Right renal pelvis (tissue), 4 donors: ENCODE results near the gene PFDN1. TPM values are rescaled to one million over a fixed set of nuclear protein-coding genes. Genes with fewer than 3 reads are reported as not detected.

Experiments
- DNase-seq, 4 donors: peaks; one replicate each; pipeline ENCODE4 v3.0.0-alpha.2; 2013; ENCODE audit warnings: low read depth in 4 of 4, low spot score in 3 of 4, missing footprints in 1 of 4
- polyA plus RNA-seq, 4 donors: library from polyadenylated mRNA; unstranded; fragments of 120-200 nt; gene quantifications; one replicate each; pipeline ENCODE4 v1.2.1, GENCODE V29; 2013; ENCODE audit not compliant: insufficient read length in 4 of 4

The PFDN1 gene
- polyA plus RNA-seq, 4 donors = 89.3 to 109 (median 104) TPM

- no peak for DNase-seq
Measured at GRCh38 chr5:140299056-140299455, 3.8 kb downstream of the PFDN1 start.

GRCh38 chr5:140298183-140298601, 4.7 kb downstream of the PFDN1 start:
- DNase-seq = no peak

- DNase-seq = no peak
Measured at GRCh38 chr5:140297283-140297682, 5.6 kb downstream of the PFDN1 start.

- no peak for DNase-seq
Measured at GRCh38 chr5:140296289-140296688, 6.6 kb downstream of the PFDN1 start.

- DNase-seq = peak in 3 of 4 donors; percentile 16 to 39 (median 28)
Measured at GRCh38 chr5:140295414-140295813, 7.5 kb downstream of the PFDN1 start.

GRCh38 chr5:140294753-140295152, 8.1 kb downstream of the PFDN1 start:
- no peak for DNase-seq

GRCh38 chr5:140293849-140294100, 9.1 kb downstream of the PFDN1 start:
- no peak for DNase-seq

GRCh38 chr5:140293091-140293848, 9.6 kb downstream of the PFDN1 start:
- no peak for DNase-seq

GRCh38 chr5:140292212-140293036, 10.5 kb downstream of the PFDN1 start:
- DNase-seq = no peak

- no peak for DNase-seq
Measured at GRCh38 chr5:140287801-140288521, 14.9 kb downstream of the PFDN1 start.

GRCh38 chr5:140286424-140286823, 16.5 kb downstream of the PFDN1 start:
- DNase-seq = no peak

GRCh38 chr5:140284013-140284412, 18.9 kb downstream of the PFDN1 start:
- no peak for DNase-seq

GRCh38 chr5:140282266-140282665, 20.6 kb downstream of the PFDN1 start:
- DNase-seq = no peak

GRCh38 chr5:140275837-140276236, 27.1 kb downstream of the PFDN1 start:
- DNase-seq = no peak

GRCh38 chr5:140273401-140273877, 29.5 kb downstream of the PFDN1 start:
- DNase-seq = no peak

GRCh38 chr5:140270008-140270407, 32.9 kb downstream of the PFDN1 start:
- no peak for DNase-seq

GRCh38 chr5:140267559-140268018, 35.3 kb downstream of the PFDN1 start:
- DNase-seq = no peak

- no peak for DNase-seq
Measured at GRCh38 chr5:140267201-140267540, 35.7 kb downstream of the PFDN1 start.

GRCh38 chr5:140266471-140267200, 36.3 kb downstream of the PFDN1 start:
- DNase-seq = no peak

- no peak for DNase-seq
Measured at GRCh38 chr5:140265845-140266244, 37.1 kb downstream of the PFDN1 start.

- no peak for DNase-seq
Measured at GRCh38 chr5:140262839-140263238, 40.1 kb downstream of the PFDN1 start.
